ENCODE data around the gene CBX2.

The CBX2 gene

GRCh38 chr17:79831265-79832217 lies 53.6 kb downstream of the CBX2 start:
- H3K27me3 ChIP-seq (ENCODE audit: control insufficient read depth, insufficient read depth, low read length) = no peaks in the 10 kb centered on the region
- no peaks in the 10 kb centered on the region for H3K9me3 ChIP-seq (ENCODE audit: control insufficient read depth, low read length)
- no peaks in the 10 kb centered on the region for H3K36me3 ChIP-seq (ENCODE audit: control insufficient read depth, insufficient read depth, low read length)
- TF ChIP-seq, protein P1, sequence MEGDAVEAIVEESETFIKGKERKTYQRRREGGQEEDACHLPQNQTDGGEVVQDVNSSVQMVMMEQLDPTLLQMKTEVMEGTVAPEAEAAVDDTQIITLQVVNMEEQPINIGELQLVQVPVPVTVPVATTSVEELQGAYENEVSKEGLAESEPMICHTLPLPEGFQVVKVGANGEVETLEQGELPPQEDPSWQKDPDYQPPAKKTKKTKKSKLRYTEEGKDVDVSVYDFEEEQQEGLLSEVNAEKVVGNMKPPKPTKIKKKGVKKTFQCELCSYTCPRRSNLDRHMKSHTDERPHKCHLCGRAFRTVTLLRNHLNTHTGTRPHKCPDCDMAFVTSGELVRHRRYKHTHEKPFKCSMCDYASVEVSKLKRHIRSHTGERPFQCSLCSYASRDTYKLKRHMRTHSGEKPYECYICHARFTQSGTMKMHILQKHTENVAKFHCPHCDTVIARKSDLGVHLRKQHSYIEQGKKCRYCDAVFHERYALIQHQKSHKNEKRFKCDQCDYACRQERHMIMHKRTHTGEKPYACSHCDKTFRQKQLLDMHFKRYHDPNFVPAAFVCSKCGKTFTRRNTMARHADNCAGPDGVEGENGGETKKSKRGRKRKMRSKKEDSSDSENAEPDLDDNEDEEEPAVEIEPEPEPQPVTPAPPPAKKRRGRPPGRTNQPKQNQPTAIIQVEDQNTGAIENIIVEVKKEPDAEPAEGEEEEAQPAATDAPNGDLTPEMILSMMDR (IDR thresholded peaks at IDR 0.05) = no peak
- peak overlapping the region; percentile 59 for H3K4me3 ChIP-seq (ENCODE audit: low read depth, low read length)
- H3K79me2 ChIP-seq = peaks cover 17% of the 10 kb centered on the region
- peak overlapping the region; percentile 88 for H2AFZ ChIP-seq
- peak overlapping the region; percentile 85 for H3K27ac ChIP-seq
- H3K9ac ChIP-seq = peak overlapping the region; percentile 7
- peak overlapping the region; percentile 81 for H3K4me2 ChIP-seq (ENCODE audit: low read length)
- H3K4me1 ChIP-seq = peaks cover 27% of the 10 kb centered on the region

- H3K4me3 ChIP-seq (ENCODE audit: low read depth, low read length) = peak overlapping the region; percentile 59
- peaks cover 23% of the 10 kb centered on the region for H3K79me2 ChIP-seq
- H3K27ac ChIP-seq = peak overlapping the region; percentile 85
- H3K9ac ChIP-seq = peak overlapping the region; percentile 7
- H3K9me3 ChIP-seq (ENCODE audit: control insufficient read depth, low read length) = no peaks in the 10 kb centered on the region
- H3K27me3 ChIP-seq (ENCODE audit: control insufficient read depth, insufficient read depth, low read length) = no peaks in the 10 kb centered on the region
- no peaks in the 10 kb centered on the region for H3K36me3 ChIP-seq (ENCODE audit: control insufficient read depth, insufficient read depth, low read length)
- TF ChIP-seq, protein P1 (IDR thresholded peaks at IDR 0.05) = no peak
- peak overlapping the region; percentile 88 for H2AFZ ChIP-seq
- peak overlapping the region; percentile 81 for H3K4me2 ChIP-seq (ENCODE audit: low read length)
- H3K4me1 ChIP-seq = peaks cover 27% of the 10 kb centered on the region
Observed at GRCh38 chr17:79832218-79833109, 54.5 kb downstream of the CBX2 start.

GRCh38 chr17:79833110-79833450 lies 55.1 kb downstream of the CBX2 start:
- Histone ChIP-seq H3K4me2 (ENCODE audit: low read length) (peak overlapping the region; percentile 81), H3K4me3 (ENCODE audit: low read depth, low read length) (peak overlapping the region; percentile 38), H2AFZ (no peak overlapping the region), H3K36me3 (ENCODE audit: control insufficient read depth, insufficient read depth, low read length) (no peaks in the 10 kb centered on the region), H3K27ac (no peak overlapping the region), H3K27me3 (ENCODE audit: control insufficient read depth, insufficient read depth, low read length) (no peaks in the 10 kb centered on the region), H3K9me3 (ENCODE audit: control insufficient read depth, low read length) (no peaks in the 10 kb centered on the region), H3K9ac (no peak overlapping the region), H3K4me1 (peaks cover 27% of the 10 kb centered on the region), H3K79me2 (peaks cover 23% of the 10 kb centered on the region)
- TF ChIP-seq, protein P1 (IDR thresholded peaks at IDR 0.05) = no peak

GRCh38 chr17:79833744-79834564 lies 56.0 kb downstream of the CBX2 start:
- Histone ChIP-seq H3K79me2 (peaks cover 23% of the 10 kb centered on the region), H3K27me3 (ENCODE audit: control insufficient read depth, insufficient read depth, low read length) (no peaks in the 10 kb centered on the region), H3K36me3 (ENCODE audit: control insufficient read depth, insufficient read depth, low read length) (no peaks in the 10 kb centered on the region), H3K4me2 (ENCODE audit: low read length) (no peak overlapping the region), H3K4me1 (peaks cover 27% of the 10 kb centered on the region), H3K4me3 (ENCODE audit: low read depth, low read length) (no peak overlapping the region), H3K9me3 (ENCODE audit: control insufficient read depth, low read length) (no peaks in the 10 kb centered on the region), H3K27ac (no peak overlapping the region), H3K9ac (no peak overlapping the region), H2AFZ (no peak overlapping the region)
- TF ChIP-seq, protein P1 (IDR thresholded peaks at IDR 0.05) = no peak
